Measurements from ENCODE around the gene PPIP5K1. TPM values are rescaled to one million over a fixed set of nuclear protein-coding genes. Genes with fewer than 3 reads are reported as not detected.
A peak's percentile ranks its signal among the peaks of the same experiment; 100 is the strongest.

PPIP5K1 gene
- total and polyA plus RNA-seq, 9 of the 15 experiments (the other 6 are each of a cell fraction or from before 2014, with no cell fraction given), result 2.5 to 74.6 (median 35.1) TPM

GRCh38 chr15:43514241-43515057 lies 75.6 kb downstream of the PPIP5K1 start (continued):
- TF ChIP-seq TAF1 (IDR thresholded peaks at IDR 0.05; ENCODE audit: control insufficient read depth, extremely low read depth, insufficient read depth, low read length, severe bottlenecking) (no peak), E2F8 (IDR thresholded peaks at IDR 0.05; ENCODE audit: low read depth, partially characterized antibody) (peak; percentile 29), MIER1 (IDR thresholded peaks at IDR 0.05; ENCODE audit: low read depth) (no peak), BRD9 (IDR thresholded peaks at IDR 0.05; ENCODE audit: low read depth, partially characterized antibody) (peak; percentile 44), ZMIZ1 (IDR thresholded peaks at IDR 0.05; ENCODE audit: low read depth in 2 of 2, low read length in 2 of 2) (no peak), ZSCAN29 (IDR thresholded peaks at IDR 0.05) (no peak), ZKSCAN8 (CRISPR knock-in tag; IDR thresholded peaks at IDR 0.05) (no peak), CTCF (IDR thresholded peaks at IDR 0.05 in 2 of 3, conservative IDR thresholded peaks at IDR 0.05 in 1 of 3; ENCODE audit: insufficient read depth in 2 of 3, low read depth in 1 of 3, low read length in 3 of 3) (peak; percentile 68 to 74 (median 74)), ATF7 (IDR thresholded peaks at IDR 0.05) (peak; percentile 75), PTTG1 (tag; IDR thresholded peaks at IDR 0.05; ENCODE audit: low read depth) (no peak), ZNF780A (CRISPR knock-in tag; IDR thresholded peaks at IDR 0.05) (no peak), ZNF699 (CRISPR knock-in tag; IDR thresholded peaks at IDR 0.05; ENCODE audit: insufficient replicate concordance) (no peak), ZNF311 (CRISPR knock-in tag; IDR thresholded peaks at IDR 0.05) (no peak), BRCA1 (IDR thresholded peaks at IDR 0.05) (no peak), BRCA1 (CRISPR knock-in tag; IDR thresholded peaks at IDR 0.05) (no peak), TSC22D4 (tag; IDR thresholded peaks at IDR 0.05) (no peak), ETV1 (tag; conservative IDR thresholded peaks at IDR 0.05; ENCODE audit: low read depth) (no peak), FOXA1 (IDR thresholded peaks at IDR 0.05; ENCODE audit: borderline replicate concordance) (no peak), MAX (CRISPR knock-in tag; IDR thresholded peaks at IDR 0.05) (no peak)

Data from K562 (cell line).